ENCODE data around the gene C14orf119. TPM values are rescaled to one million over a fixed set of nuclear protein-coding genes. Genes with fewer than 3 reads are reported as not detected.

The C14orf119 gene
- 35.0 TPM for total RNA-seq

DNA sequence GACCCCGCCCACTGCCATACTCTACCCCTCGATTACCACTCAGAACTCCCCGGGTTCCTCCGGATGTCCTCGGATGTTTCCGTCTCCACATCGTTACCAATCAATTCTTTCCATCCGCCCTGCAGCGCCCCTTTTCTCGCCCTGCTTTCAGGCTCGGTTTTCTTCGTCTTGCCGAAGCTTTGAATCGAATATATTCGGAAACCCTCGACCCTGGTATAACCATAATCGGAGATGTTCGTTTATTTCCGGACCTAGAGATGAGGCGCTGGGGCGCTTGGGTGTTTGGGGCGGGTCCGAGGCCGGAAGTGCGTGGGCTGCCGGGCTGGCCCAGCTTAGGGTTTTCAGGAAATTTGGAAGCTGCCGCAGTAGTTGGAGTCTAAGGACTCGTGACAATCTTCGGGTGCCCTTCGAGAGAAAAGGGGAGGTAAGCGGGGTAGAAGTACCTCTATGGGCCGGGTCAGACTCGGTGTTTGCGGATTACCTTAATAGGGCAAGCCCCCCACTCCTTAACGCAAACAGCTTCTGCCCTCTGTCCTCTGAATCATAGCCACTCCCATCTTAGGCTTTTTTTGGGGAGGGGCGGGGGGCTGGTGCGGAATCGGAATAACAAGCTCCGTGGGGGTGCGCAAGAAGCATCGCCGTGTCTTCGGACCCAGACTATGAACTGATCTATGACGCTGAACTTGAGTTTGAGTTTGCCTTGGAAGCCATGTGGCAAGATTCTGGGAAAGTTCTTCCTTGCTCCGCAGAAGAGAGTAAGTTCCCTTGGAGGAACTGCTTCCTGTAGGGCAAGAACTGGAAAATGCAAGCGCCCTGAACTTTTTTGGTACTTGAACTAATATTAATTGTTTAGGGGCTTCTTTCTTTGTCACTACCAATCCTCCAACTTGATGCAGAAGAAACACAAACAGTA lies at the start of gene C14orf119:
Gene C14orf119, plus strand, starts transcription at position 310 of the 913 bp plus-strand sequence. CDS start 2,154 bp downstream, outside the sequence.
- DNase-seq (ENCODE audit: low read depth in 2 of 3, low spot score in 2 of 3): peak; percentile 99 to 100 (median 100)

DNA sequence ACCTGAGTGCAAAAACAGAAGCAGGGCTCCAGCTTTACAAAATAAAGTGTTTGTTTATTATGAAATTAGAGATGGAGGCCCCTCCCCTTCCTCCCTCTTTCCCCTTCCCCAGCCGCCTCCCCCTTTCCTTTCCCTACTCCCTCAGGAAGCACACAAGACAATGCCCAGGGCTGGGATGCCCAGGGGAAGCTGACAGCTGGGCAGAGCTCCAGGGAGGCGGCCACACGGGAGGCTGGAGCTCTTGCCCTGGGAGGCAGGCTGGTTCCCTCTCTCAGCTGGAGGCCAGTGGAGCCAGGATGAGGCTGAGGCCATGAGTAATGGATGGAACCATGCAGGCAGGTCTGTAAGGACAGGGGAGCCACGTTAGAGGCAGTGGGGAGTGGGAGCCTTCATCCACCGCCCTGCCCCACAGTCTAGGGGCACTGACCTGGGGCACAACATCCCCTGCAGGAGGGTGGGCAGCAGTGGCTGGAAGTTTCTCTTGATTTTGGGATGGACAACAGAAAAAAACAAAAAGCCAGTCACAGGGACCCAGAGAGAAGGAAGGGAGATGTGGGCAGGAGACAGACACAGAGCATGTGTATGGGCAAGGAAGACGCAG lies 48.2 kb upstream of the C14orf119 start:
- DNase-seq (ENCODE audit: low read depth in 2 of 3, low spot score in 2 of 3): no peak

DNA sequence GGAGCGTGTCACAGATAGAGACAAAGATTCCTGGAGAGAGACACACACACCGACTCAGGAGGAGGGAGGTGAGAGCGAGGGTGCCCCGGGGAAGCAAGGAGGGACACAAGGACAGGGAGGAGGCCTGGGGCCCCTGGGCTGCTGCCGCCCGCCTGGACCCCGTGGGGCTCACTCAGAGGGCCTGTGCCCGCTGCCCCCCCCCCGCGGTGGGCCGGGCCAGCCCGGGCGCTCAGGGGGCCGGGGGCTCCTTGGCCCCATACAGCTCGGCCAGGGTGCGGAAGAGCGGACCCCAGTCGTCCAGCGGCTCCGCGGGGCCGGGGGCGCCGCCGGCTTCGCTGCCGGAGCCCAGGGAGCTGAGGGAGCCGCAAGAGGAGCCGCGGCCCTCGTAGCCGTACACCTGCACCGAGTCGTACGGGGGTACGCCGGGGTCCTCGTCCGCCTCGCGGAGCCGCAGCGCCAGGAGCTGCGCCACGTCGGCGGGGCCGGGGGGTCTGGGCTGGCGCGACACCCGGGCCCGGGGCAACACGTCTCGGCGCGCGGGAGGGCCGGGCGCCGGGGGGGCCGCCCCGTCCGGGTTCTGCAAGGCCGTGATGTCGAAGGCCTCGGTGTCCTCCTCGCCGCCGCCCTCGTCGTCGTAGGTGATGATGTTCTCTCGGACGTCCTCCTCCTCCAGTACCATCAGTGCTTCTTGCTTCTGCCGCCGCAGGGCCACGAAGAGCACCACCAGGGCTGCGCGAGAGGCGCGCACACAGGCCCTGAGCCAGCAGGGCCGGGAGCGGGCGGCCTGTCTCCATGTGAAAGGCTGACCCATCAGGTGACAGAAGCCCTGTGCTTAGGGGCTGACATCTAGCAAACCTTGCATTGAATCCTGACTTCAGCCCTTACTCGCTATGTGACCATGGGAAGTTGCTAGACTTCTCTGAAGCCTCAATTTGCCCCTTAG lies 47.3 kb upstream of the C14orf119 start:
- DNase-seq (ENCODE audit: low read depth in 2 of 3, low spot score in 2 of 3): no peak

DNA sequence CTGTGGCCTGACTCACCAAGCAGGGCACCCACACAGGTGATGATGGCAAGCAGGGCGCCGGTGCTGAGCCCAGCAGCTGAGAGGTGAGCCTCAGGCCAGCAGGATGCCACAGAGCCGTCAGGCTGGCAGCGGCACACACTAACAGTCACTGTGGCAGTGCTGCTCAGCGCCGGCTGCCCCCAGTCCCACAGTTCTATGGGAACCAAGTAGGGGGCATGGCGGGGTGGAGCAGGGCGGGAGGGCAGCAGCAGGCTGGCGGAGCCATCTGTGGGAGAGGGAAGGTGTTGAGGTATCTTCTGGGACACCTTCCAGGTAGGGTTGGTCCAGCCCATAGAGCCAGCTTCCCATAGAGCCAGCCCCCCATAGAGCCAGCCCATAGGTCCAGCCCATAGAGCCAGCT lies 46.3 kb upstream of the C14orf119 start:
- no peak for DNase-seq (ENCODE audit: low read depth in 2 of 3, low spot score in 2 of 3)

GRCh38 chr14:23051141-23052057 lies 43.9 kb upstream of the C14orf119 start:
- DNase-seq (ENCODE audit: low read depth in 2 of 3, low spot score in 2 of 3): no peak

GRCh38 chr14:23052182-23052623 lies 43.1 kb upstream of the C14orf119 start:
- no peak for DNase-seq (ENCODE audit: low read depth in 2 of 3, low spot score in 2 of 3)

GRCh38 chr14:23052671-23053070 lies 42.6 kb upstream of the C14orf119 start:
- no peak for DNase-seq (ENCODE audit: low read depth in 2 of 3, low spot score in 2 of 3)

DNA sequence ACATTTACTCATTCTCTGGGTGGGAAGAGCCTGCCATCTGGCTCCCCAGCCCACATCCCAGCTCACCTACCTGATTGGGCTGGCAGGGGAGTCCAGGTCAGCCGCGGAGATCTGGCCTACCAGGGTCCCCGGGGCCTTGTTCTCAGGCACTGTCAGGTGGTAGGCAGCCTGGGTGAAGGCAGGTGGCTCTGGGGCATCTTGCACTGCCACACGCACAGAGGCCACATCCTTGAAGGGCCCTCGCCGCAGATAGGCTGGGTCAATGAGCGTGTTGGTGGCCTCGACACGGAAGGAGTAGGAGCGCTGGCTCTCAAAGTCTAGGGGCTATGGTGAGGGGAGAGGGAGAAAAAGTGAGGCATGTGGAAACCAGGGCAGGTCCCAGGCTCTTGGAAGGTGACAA lies 41.9 kb upstream of the C14orf119 start:
- DNase-seq (ENCODE audit: low read depth in 2 of 3, low spot score in 2 of 3): no peak

DNA sequence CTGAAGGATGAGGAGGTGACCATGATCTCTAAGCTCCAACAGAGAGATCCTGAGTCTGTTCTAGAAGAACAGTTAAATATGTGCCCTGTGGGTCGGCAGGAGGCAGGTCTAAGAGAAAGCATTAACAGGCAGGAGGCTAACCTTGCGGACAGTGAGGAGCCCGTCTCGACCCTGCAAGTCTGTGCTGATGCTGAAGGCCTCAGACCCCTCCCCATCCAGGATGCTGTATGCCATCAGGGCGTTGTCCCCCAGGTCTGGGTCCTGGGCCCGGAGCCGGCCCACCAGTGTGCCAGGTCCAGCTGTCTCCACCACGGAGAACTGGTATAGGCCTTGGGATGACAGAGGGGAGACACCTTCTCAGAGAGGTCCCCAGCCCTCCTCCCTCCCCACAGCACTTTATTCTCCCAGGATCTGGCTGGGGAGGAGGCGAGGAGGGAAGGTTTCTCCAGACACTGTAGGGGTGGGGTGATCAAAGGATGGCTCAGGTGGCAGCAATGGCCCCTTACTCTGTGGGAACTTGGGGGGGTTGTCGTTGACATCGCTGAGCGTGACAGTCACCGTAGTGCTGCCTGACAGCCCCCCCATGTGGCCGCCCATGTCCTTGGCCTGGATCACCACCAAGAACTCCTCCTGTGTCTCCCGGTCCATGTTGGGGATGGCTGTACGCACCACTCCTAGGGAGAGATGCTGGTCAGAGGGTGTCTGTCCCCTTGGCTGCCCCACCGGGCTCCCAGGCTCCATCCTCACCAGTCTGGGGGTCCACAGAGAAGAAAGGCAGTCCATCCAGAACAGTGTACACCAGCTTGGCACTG lies 41.1 kb upstream of the C14orf119 start:
- peak in 1 of 3 donors; percentile 32 for DNase-seq (ENCODE audit: low read depth in 2 of 3, low spot score in 2 of 3)

DNA sequence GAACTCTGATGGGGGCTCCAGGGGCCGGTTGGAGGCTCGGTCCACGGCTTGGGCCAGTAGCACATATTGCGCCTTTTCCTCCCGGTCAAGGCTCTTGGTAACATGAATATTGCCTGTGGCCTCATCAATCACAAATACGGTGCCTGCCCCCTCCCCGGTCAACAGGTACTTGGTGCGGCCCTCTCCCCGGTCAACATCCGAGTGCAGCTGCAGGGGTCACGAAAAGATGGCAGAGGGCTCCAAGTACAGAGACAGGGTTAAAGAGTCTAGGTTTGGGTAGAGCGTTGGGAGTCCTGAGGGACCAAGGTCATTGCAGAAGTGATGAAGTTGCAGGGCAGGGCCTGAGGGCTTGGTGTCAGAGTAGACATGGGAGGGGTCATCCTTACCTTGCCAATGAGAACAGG lies 40.2 kb upstream of the C14orf119 start:
- DNase-seq (ENCODE audit: low read depth in 2 of 3, low spot score in 2 of 3): no peak

GRCh38 chr14:23055621-23056144 lies 39.6 kb upstream of the C14orf119 start:
- no peak for DNase-seq (ENCODE audit: low read depth in 2 of 3, low spot score in 2 of 3)

- peak; percentile 41 to 81 (median 72) for DNase-seq (ENCODE audit: low read depth in 2 of 3, low spot score in 2 of 3)
Observed at GRCh38 chr14:23056145-23056955, 39.0 kb upstream of the C14orf119 start.

DNA sequence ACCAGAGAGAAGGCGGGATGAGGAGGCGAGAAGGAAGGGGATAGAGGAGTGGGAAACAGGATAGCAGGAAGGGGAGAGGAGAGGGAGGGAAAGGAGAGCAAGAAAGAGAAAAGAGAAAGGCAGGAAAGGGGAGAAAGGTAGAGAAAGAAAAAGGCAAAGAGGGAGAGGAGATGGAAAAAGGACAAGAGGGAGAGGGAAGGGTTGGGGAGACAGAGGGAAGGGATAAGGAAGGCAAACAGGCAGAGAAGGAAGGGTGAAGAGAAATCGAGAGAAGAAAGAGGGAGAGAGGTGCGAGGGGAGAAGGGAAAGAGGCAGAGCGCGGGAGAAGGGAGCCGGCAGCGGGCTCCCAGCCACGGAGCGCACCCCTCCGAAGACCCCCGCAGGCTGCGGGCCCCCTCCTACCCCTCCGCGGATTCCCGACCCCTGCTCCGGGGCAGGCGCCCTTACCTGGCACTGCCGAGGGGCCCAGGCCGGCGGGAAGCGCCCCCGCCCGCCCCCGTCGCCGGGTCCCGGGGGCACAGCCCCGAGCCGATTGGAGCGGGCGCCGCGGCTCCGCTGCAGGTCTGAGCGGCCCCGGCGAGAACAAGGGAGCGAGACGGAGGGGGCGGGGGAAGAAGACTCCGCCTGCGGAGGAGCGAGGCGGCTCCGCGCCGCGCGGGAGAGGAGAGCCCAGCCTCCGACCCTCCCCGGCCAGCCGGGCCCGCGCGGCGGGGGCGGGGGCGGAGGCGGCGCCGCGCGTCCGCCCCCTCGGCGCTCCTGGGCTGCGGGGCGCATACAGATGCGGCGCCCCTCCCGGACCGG lies 38.1 kb upstream of the C14orf119 start, which contains the start of gene CDH24:
Gene CDH24, minus strand, starts transcription at position 565 of the 801 bp plus-strand sequence. CDS start 1,787 bp downstream, outside the sequence.
- peak; percentile 37 to 71 (median 65) for DNase-seq (ENCODE audit: low read depth in 2 of 3, low spot score in 2 of 3)

DNA sequence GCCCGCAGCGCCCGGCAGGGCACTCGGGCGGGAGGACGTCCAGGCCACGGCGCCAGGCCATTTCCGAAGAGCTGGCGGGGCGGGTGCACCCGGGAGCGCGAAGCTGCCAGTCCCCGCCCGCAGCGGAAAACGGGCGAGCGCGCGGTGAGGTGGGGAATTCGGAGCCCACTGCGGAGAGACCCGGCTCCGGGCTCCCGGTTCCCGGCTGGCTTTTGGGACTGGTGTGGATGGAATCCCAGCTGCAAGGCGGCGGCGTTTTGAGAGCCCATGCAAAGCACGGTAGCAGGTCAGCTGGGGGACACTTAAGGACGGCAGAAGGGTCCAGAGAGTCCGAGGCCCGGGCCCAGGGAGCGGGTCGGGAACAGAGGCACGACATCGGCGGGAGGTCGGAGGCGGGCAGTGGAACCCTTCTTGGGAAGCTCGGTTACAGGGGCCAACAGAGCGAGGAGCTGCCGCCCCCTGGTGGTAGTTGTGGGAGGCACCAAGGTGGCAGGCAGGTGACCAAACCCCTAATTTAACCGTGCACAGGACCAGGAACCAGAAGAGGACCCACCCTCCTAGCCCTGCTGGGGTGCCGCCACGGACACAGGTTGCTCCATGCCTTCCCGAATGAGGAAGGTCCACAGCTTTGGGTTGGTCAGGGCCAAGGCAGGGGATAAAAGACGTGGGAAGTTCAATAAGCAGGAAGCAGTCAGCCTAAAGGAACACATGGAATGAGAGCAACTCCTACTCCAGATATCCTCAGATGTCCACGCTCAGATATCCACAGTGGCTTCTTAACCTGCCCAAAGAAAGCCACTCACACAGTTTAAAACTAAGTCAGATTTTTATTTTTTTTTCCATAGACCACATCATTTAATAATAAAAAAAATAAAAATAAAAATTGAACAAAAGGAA lies 37.3 kb upstream of the C14orf119 start:
- DNase-seq (ENCODE audit: low read depth in 2 of 3, low spot score in 2 of 3): peak; percentile 76 to 90 (median 84)

DNA sequence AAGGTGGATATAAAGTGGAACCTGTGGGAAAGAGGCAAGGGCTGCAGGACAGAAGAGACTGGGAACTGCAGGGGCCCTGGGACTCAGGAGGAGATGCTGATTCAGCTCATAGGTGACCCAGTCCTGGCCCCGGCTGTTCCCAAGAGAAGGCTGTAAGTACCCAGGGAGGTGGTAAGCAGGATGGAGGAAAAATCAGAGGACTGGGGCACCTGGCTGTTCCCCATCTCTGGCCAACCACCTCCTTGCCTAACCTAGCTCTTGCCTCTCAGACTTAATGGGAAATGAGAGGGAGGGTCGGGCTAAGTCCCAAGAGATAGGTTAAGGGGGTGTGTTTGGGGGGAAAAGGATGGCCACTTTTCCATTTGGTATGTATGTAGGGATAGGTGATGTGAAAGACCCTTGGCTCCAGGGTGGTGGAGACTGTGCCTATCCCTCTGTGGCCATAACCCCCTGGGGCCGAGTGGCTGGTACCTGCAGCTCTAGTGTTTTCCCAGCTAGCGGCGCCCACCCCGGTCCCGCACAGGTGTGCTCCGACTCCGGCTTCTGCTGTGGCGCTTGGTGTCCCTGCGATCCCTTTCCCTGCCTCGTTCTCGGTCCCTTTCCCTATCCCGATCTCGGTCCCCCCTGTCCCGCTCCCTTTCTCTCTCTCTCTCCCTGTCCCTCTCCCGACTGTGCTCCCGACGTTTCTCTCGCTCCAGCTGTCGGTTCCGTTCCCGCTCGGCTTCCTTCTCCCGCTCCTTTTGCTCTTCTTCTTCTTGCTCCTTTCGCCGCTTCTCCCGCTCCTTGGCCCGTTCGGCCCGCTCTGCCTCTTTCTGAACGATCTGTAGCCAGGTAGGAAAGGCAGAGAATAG lies 36.4 kb upstream of the C14orf119 start:
- no peak for DNase-seq (ENCODE audit: low read depth in 2 of 3, low spot score in 2 of 3)
